T-helper 2 cell treated with Interferon-gamma antibody and Interleukin-4, amounts not matched to agents 100 ng/mL and 5 ng/mL, for 36 hours (primary cell): Measurements from ENCODE around the gene ZGLP1. TPM values are rescaled to one million over a fixed set of nuclear protein-coding genes. Genes with fewer than 3 reads are reported as not detected.

Source experiments
- intact Hi-C: fragments of 100-400 bp; cut with micrococcal nuclease; formaldehyde crosslinking; loops from one replicate; pipeline ENCODE4 v1.15.1; 2023
- total RNA-seq: library from RNA; stranded (reverse); gene quantifications from 2 replicates; pipeline ENCODE4 v1.2.3, GENCODE V29; 2022

The ZGLP1 gene
- total RNA-seq: 2.4 and 3.7 TPM in 2 replicates

DNA sequence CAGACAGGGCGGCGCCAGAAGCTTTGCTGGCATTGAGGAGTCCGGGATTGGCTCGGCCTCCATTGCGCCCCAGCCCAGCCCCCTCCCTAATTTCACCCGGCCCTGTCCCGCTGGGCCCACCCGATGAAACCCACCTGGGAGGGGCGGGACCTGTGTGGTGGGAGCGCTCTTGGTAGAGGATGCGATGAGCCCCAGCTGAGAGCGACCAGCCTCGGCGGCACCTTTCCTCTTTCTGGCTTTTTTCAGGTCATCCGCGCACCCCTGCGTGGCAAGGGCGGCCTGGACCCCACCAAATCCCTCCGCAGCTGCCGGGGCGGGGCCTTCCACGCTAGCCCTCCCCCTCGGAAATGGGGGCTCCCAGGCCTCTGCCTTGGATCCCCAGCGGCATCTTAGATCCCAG, at the start of gene ZGLP1:
ZGLP1 (minus strand) TSS at position 393 of the 400 bp plus-strand sequence.
- intact Hi-C loops: no loop called here

DNA sequence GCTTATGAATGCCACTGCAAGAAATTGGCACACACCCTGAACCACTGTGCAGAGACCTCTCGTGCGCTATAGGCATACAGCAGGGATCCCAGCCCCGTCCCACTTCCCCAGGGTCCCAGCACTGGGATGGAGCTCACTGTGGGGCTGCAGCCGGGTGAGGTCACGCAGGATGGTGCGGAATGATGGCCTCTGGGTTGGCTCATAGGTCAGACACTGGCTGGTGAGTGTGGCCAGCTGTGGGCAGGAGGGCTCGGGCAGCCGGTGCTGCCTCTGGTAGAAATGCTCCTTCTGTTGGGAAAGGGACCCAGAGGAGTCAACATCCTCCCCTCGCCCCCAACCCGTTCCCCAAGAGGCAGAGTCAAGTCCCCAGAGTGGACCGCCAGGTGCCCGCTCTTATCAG, 46.8 kb upstream of the ZGLP1 start:
- intact Hi-C loops: no loop called here

DNA sequence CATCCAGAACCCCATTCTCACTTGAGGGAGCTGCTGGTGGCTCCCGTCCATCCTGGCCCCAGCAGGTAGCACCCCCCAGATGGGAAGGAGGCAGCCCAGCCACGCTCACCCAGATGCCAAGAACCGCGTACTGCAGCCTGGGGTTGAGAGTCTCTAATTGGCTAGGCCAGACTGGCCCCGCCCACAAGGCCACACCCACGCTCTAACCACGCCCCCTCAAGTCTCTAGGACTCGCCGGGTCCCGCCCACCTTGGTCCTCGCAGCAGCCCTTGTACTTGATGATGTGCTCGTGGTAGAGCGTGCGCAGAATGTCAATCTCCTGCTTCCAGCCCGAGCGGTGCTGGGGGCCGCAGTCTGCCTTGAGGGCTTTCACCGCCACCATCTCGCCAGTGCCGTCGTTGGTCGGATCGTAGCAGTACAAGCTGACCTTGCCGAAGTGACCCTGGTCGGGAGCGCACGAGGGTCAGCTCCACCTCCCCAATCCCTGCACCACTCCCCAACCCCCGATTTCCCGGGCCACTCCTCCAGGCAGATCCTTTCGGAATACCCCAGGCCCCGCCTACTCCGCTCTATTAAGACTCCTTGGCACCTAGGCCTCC, 44.3 kb upstream of the ZGLP1 start:
- intact Hi-C loops: no loop called here

DNA sequence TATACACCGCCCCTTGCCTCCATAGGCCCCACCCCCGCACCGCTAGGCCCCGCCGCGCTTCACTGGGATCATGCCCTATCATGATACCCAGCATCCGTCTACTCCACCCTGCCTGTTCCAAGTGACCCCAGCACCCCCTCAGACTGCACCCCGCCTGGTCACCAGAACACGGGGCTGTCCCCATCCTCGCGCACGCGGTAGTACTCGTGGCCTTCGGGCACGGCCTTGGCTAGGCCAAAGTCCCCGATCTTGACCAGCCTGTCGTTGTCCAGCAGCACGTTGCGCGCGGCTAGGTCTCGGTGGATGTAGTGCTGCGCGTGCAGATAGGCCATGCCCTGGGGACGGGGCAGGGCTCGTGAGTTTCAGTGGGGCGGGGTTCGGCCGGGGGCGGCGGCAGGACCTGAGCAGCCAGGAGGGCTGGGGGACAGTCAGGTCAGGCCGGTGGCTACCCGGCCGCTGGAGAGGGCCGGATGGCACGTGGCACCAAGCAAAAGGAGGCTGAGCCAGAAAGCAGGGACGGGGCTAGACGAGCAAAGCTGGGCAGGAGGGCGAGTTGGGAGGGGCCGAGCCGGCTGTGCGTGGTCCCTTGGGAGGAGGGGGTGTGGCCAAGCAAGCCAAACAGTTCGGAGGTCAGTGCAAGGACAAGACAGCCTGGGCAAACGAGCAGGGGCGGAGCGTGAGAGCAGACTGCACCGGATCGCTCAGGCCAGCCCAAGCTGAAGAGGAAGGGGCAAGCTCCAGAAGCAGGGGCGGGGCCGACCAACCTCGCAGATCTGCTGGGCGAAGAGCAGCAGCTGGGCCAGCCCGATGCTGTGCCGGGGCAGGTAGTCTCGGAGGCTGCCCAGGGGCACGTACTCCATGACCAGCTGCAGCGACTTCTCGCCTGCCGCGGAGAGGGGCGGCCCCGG, 43.4 kb upstream of the ZGLP1 start:
- intact Hi-C loops: no loop called here

DNA sequence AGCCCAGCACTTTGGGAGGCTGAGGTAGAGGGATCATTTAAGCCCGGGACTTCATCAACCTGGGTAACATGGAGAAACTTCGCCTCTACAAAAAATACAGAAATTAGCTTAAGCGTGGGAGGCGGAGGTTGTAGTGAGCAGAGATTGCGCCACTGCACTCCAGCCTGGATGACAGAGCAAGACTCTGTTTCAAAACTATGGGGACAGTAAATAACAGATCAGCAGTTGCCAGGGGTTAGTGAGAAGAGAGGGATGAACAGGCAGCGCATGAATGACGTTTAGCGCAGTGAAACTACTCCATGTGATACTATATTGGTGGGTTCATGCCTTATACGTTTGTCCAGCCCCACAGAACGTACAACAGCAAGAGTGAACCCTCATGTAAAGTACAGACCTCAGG, 36.9 kb upstream of the ZGLP1 start:
- intact Hi-C loops: no loop called here

DNA sequence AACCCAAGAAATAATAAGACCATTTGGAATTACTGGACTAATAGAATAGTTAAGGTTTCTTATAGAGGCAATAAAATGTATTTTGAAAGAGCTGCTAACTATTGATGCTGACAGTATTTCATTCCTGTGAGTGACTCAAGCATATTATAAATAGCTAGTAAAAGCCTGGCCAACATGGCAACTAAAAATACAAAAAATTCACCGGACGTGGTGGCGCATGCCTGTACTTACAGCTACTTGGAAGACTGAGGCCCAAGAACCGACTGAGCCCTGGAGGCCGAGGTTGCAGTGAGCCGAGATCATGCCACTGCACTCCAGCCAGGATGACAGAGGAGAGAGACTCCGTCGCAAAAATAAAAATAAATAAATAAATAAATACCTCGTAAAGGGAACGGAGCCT, 35.2 kb upstream of the ZGLP1 start:
- intact Hi-C loops: no loop called here

DNA sequence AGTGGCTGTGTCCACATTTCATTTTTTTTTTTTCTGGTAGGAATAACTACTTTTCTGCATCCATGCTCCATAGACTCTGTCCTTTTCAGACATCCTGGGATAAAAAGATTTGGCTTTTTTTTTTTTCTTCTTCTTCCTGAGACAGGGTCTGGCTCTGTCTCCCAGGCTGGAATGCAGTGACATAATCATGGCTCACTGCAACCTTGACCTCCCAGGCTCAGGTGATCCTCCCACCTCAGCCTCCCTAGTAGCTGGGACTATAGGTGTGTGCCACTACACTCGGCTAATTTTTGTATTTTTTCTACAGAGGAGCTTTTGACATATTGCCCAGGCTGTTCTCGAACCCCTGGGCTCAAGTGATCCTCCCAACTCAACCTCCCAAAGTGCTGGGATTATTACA, 33.9 kb upstream of the ZGLP1 start:
- intact Hi-C loops: no loop called here

DNA sequence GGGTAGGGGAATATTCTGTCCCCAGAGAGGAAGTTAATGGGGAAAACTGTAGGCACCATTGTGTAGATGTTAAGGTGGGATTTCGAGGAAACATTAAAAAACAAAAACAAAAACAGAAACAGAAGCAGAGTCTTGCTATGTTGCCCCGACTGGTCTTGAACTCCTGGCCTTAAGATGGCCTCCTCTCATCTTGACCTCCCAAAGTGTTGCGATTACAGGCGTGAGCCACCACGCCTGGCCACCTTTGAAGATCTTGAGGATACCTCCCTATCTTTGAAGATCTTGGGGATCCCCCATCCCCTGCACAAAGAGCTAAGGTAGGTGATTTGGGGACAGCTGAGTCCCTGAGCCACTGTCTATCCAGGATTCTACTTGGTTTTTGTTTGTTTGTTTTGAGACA, 30.4 kb upstream of the ZGLP1 start:
- intact Hi-C loops: loop anchor here (5.0 kb wide), 1 partner anchor 73 kb away; no protein-coding TSS in a partner anchor

DNA sequence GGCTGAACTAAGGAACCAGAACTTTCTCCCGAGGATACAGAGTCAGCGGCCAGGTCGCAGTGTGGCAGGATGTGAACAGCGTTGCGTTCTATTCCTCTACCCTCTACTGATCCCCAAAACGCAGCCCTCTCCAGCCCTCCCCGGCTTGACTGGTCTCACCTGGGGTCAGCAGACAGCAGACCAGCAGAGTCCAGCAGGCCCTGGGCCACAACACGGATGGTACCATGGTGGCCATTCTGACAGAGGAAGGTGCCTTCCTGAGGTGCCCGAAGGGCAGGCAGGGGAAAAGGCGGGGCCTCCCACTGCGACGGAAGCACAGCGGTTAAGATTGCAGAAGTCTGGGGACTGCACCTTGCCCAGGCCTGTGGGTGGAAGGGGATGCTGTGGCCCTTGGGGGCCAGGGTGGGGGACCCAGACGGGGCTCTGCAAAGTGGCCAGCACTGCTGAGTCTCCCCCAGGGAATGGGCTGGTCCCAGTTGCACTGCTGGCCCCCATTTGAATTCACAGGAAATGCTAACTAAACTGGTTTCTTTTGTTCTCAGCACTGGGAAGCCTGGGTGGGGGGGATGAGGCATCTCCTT, 29.9 kb upstream of the ZGLP1 start, which contains the start of gene ICAM3:
ICAM3 (minus strand) TSS at position 245 of the 581 bp plus-strand sequence; CDS start at position 235, 10 bp downstream.
- intact Hi-C loops: loop anchor here (5.0 kb wide), 1 partner anchor 72 kb away; no protein-coding TSS in a partner anchor

DNA sequence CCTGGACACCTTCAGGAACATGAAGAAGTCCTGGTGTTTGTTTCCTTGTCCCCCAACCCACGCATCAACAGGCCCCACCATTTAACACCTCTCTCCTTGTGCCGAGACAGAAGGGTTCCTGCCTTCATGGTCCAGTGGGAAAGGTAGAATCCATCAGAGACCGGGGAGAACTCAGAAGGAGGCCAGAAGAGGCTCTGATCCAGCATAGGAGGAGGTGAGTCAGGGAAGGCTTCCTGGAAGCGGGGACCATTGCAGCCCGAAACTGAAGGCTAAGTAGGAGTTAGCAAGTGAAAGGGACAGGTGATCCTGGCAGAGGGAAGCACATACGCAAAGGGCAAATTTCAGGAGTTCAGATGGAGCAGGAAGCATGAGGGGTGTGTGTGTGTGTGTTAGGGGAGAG, 29.3 kb upstream of the ZGLP1 start:
- intact Hi-C loops: loop anchor here (5.0 kb wide), 1 partner anchor 72 kb away; no protein-coding TSS in a partner anchor

DNA sequence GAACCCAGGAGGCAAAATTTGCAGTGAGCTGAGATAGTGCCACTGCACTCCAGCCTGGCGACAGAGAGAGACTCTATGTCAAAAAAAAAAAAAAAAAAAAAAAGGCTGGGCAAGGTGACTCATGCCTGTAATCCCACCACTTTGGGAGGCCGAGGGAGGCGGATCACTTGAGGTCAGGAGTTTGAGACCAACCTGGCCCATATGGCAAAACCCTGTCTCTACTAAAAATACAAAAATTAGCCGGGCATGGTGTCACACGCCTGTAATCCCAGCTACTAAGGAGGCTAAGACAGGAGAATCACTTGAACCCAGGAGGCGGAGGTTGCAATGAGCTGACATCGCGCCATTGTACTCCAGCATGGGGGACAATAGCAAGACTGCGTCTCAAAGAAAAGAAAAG, 27.1 kb upstream of the ZGLP1 start:
- intact Hi-C loops: loop anchor here (5.0 kb wide), 1 partner anchor 69 kb away; no protein-coding TSS in a partner anchor

DNA sequence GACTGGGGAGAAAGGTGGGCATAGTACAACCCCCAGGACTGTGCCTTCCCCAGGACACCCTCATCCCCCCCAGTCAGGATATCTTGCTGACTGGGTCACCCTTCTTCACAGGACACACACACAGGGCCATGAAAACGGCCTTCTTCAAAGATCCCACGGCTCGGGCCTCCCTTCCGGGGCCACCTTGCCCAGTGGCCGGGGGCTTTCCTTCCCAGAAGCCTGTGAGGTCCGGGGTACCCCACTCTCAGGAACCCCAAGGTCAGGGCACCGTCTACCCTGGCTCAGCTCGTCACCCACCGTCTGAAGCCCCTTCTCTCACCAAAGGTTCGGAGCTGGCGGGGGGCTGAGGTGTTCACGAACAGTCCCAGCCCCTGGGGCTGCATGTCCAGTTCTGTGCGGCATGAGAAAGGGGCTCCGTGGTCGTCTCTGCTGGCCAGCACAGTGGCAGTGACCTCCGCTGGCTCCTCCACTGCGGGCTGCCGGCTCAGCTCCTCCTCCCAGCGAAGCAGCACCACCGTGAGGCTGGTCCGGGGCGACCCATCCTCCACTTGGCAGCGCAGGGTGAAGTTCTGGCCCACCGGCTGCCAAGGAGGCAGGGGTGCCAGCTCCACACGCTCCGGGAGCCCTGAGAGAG, 25.9 kb upstream of the ZGLP1 start:
- intact Hi-C loops: loop anchor here (5.0 kb wide), 1 partner anchor 68 kb away; no protein-coding TSS in a partner anchor

DNA sequence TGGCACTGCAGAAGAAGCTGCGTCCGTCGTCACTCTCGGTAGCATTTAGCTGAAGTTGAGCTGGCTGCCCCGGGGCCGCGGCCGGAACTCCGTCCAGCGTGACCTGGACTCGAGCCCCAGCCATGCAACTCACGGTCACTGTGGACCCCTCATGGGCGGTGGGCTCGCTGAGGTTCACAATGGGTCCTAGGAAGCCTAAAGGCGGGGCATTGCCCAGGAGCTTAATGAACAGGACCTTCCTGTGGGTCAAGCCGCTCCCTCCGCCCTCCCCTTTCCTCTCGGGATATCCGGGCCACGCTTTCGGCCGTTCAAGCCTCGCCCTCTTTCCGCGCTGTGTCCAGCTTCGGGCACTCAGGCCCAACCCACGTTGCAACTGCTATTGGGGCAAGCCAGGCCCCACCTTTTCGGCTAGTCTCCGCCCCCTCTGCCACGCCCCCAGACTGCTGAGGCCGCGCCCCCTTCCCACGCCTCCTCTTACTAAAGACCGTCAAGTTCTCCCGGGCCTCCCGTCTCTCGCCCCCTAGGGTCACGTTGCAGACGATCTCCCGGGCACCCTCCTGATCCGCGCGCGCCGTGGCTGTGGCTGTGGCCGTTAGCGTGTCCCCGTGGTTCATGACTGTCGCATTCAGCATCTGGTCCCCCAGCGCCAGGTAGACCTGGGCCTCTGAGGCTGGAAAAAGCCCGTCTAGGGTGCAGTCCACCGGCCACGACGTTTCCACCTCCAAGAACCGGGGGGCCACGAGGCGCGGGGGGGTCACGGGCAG, 25.2 kb upstream of the ZGLP1 start:
- intact Hi-C loops: loop anchor here (5.0 kb wide), 2 partner anchors 67 to 318 kb away; partner anchors contain the start of gene ILF3

DNA sequence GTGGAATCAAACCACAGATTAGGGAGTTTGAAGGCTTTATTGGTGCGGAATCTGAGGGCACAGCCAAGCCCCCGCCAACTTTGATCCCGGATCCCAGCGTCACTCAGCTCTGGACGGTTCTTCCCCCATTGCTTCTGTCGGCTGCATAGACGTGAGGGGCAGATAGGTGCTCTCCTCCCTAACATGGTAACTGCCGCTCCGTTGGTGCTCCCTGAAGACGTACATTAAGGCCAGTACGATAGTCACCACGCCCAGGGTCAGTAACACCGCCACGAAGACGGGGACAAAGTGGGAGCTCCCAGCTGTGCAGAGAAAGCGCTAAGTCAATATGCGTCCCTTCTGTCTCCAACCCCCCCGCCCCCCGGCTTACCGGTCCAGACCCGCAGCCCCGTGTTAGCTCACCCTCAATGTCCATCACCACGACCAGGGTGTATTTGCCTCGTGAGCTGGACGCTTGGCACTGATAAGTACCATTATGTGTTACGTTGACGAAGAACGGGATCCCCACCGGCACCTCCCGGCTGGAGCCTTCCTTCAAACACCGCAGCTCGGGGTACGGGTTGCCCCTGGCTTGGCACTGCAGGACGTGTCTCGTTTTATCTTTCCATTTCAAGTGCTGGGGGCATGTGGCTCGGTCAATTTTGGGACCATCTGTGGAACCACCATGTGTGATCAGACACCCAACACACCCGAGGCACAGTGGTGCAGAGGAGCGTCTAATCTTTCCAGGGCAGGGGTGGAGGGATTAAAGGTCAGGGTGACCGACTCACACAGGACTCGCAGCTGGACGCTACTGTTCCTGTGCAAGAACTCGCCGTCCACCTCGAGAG, 24.4 kb upstream of the ZGLP1 start:
- intact Hi-C loops: loop anchor here (1.0 to 5.0 kb wide), 4 partner anchors 18 to 318 kb away; partner anchors contain the start of genes FDX2, ILF3 and TYK2

DNA sequence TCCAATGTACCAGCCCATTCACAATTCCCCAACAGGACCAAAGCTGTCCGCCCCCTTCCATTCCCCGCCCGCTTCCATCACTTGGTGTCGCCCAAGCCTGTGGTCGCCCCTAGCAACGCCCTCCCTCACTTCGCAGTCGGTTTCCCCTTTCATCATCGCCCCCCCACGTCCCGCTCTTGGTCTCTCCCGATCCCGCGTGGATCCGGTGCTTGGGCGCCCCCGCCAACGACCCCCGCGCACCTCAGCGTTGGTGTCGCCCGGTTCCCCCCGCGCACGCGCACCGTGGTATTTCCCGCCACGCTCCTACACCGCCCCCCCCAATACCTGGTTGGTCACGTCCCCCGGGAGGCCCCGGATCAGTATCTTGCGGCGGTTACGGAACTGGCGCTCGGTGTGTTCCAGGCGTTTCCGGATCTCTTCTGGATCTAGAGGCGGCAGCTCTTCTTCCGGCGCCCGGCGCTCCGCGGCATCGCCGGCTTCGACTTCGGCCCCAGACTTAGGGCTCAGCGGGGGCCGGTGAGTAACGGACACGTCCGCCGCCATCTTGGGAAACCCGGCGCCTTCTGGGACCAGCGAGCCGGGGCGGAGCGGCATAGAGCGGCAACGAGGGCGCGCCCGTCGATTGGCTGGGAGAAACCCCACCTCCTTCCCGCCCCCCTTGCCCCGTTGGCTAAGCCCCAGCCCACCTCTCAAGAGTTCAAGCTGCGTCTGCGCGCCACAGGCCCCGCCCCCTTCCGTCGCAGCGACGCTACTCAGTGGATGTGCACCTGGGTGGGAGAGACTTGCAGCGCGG, 23.5 kb upstream of the ZGLP1 start, which contains the start of gene RAVER1:
RAVER1 (minus strand) TSS at position 565 of the 793 bp plus-strand sequence; CDS start at position 543, 22 bp downstream.
- intact Hi-C loops: loop anchor here (1.0 to 5.0 kb wide), 4 partner anchors 17 to 319 kb away; partner anchors contain the start of genes FDX2, ILF3 and TYK2

DNA sequence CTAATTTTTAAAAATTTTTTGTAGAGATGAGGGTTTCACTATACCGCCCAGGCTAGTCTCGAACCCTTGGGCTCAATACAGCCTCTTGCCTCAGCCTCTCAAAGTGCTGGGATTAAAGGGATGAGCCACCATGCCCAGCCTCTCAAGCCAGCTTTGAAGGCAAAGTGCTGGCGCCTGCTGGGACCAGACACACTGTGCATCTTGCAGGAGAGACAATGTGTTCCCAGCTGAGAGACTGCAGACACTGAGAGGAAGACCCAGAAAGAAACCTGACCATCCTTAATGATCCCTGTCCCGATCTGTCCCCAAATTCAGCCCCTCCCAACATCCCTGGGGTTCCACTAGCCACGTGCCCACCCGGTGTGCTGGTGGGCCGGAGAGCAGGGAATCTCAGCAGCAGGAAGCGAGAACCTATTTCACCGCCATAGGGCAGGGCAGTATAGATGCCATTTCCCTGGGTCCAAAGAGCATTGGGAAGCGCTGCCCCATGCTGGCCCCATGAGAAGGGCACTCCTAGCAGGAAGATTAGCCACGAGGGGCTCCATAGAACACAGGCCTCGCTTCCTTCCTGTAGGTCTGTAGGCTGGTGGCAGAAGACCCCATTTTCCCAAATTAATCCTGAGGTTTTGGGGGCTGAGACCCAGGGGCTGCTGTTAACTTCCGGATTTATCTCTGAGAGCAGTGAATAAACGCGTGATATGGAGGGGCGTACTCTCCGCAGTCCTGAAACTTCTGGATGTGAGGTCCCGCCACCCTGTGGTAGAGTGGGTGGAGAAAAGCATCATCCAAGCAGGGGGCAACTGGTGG, 22.7 kb upstream of the ZGLP1 start:
- intact Hi-C loops: loop anchor here (2.0 to 5.0 kb wide), 2 partner anchors 40 to 320 kb away; partner anchors contain the start of gene ILF3

DNA sequence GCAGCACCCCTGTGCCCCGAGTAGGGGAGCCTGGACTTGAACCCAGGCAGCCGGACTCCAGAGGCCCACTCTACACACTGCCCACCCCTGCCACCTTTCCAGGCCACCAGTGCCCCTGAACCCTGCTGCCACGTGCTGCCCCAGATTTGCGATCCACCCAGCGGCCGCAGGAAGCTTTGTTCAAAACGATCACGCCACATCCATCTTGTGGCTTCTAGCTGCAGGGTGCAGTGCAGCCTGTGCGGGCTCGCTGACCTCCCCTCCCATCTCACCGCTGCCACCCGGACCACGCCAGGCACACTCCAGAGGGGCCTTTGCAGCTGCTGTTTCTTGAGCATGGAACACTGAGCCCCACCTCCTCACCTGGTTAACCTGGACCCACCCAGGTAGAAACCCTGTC, 19.9 kb upstream of the ZGLP1 start:
- intact Hi-C loops: no loop called here
